Measurements from ENCODE around the gene PPIP5K1.

DNA sequence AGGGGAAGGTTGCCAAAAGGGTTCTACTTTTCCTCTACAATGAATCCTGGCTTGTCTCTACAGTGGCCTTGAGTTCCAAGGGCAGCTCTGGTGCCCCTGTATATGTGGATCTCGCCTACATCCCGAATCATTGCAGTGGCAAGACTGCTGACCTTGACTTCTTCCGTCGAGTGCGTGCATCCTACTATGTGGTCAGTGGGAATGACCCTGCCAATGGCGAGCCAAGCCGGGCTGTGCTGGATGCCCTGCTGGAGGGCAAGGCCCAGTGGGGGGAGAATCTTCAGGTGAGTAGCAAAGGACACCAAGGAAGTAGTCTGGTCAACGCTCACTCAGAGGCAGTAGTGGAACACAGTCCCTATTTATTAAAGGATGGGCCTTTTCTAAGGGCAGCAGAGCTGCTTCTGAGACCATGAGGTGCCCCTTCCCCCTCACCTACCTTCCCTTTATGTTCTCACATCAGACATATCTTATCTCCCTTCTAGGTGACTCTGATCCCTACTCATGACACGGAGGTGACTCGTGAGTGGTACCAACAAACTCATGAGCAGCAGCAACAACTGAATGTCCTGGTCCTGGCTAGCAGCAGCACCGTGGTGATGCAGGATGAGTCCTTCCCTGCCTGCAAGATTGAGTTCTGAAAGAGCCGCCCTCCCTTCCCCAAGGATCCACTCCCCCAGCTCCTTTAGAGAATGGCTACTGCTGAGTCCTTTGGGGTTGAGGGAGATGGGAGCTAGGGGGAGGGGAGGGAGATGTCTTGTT lies 60.2 kb downstream of the PPIP5K1 start:
- TF ChIP-seq, protein P1, sequence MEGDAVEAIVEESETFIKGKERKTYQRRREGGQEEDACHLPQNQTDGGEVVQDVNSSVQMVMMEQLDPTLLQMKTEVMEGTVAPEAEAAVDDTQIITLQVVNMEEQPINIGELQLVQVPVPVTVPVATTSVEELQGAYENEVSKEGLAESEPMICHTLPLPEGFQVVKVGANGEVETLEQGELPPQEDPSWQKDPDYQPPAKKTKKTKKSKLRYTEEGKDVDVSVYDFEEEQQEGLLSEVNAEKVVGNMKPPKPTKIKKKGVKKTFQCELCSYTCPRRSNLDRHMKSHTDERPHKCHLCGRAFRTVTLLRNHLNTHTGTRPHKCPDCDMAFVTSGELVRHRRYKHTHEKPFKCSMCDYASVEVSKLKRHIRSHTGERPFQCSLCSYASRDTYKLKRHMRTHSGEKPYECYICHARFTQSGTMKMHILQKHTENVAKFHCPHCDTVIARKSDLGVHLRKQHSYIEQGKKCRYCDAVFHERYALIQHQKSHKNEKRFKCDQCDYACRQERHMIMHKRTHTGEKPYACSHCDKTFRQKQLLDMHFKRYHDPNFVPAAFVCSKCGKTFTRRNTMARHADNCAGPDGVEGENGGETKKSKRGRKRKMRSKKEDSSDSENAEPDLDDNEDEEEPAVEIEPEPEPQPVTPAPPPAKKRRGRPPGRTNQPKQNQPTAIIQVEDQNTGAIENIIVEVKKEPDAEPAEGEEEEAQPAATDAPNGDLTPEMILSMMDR (IDR thresholded peaks at IDR 0.05; ENCODE audit: low read depth, low read length) = no peak
- TF ChIP-seq POLR2A (IDR thresholded peaks at IDR 0.05; ENCODE audit: extremely low read depth, insufficient read length) (no peak), MYC (IDR thresholded peaks at IDR 0.05; ENCODE audit: low read depth, low read length) (no peak)
- TF ChIP-seq, protein P2, sequence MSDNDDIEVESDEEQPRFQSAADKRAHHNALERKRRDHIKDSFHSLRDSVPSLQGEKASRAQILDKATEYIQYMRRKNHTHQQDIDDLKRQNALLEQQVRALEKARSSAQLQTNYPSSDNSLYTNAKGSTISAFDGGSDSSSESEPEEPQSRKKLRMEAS (IDR thresholded peaks at IDR 0.05; ENCODE audit: low read depth, low read length) = no peak

Data from NB4 (cell line).